Fibroblast of the aortic adventitia (primary cell): Measurements from ENCODE around the gene TMTC1. TPM values are rescaled to one million over a fixed set of nuclear protein-coding genes. Genes with fewer than 3 reads are reported as not detected.
A peak's percentile ranks its signal among the peaks of the same experiment; 100 is the strongest.

ENCODE experiments used
- DNase-seq: peaks from one replicate; pipeline ENCODE4 v3.0.0-alpha.2; 2010; ENCODE audit warnings: low read depth
- H3K4me3 ChIP-seq: 2 replicates; pipeline ENCODE4 v1.5.1; 2011; ENCODE audit warnings: low read depth, mild to moderate bottlenecking, control low read depth, low read length, moderate library complexity
- total RNA-seq: library from RNA; depleted of rRNA; stranded (reverse); fragments of >200 nt; gene quantifications from 2 replicates; pipeline ENCODE4 v1.2.3, GENCODE V29; 2012; ENCODE audit warnings: low replicate concordance
- TF ChIP-seq, protein P1 (sequence below): IDR thresholded peaks from 2 replicates; pipeline ENCODE4 v1.5.1; 2011; ENCODE audit warnings: mild to moderate bottlenecking, low read length, control low read depth, inconsistent platforms; ENCODE audit not compliant: insufficient read depth

Gene TMTC1
- total RNA-seq, 1 donor = 54.9 TPM

- TF ChIP-seq, protein P1, sequence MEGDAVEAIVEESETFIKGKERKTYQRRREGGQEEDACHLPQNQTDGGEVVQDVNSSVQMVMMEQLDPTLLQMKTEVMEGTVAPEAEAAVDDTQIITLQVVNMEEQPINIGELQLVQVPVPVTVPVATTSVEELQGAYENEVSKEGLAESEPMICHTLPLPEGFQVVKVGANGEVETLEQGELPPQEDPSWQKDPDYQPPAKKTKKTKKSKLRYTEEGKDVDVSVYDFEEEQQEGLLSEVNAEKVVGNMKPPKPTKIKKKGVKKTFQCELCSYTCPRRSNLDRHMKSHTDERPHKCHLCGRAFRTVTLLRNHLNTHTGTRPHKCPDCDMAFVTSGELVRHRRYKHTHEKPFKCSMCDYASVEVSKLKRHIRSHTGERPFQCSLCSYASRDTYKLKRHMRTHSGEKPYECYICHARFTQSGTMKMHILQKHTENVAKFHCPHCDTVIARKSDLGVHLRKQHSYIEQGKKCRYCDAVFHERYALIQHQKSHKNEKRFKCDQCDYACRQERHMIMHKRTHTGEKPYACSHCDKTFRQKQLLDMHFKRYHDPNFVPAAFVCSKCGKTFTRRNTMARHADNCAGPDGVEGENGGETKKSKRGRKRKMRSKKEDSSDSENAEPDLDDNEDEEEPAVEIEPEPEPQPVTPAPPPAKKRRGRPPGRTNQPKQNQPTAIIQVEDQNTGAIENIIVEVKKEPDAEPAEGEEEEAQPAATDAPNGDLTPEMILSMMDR = no peak
- no peak for DNase-seq
- H3K4me3 ChIP-seq = no peak overlapping the region
These were observed 112.0 kb downstream of the TMTC1 start for GRCh38 chr12:29671742-29672141.

- no peak for DNase-seq
- TF ChIP-seq, protein P1 = no peak
- no peak overlapping the region for H3K4me3 ChIP-seq
These were observed 116.7 kb downstream of the TMTC1 start for GRCh38 chr12:29667011-29667410.

- DNase-seq = no peak
- no peak overlapping the region for H3K4me3 ChIP-seq
- TF ChIP-seq, protein P1 = no peak
These were observed 118.6 kb downstream of the TMTC1 start for GRCh38 chr12:29665107-29665506.

- H3K4me3 ChIP-seq = no peak overlapping the region
- TF ChIP-seq, protein P1 = no peak
- peak; percentile 9 for DNase-seq
These were observed 120.9 kb downstream of the TMTC1 start for GRCh38 chr12:29662734-29663323.

DNA sequence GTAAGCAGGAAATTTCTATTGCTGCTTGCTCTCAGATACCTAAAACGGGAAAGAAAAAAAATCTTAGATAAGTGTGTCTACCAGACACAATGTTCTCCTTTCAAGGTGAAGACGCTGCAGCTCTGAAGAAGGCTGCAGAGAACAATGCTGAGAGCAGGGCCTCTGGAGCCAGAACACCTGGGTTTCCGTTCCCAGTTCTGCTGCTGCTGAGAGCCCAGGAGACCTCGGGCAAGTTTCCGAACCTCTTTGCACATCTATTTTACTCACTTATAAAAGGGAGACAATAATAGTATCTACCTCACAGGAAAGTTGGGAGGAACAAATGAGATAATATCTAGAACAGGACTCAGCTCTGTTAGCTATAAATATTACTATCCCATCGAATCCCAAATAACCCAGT is 122.9 kb downstream of the TMTC1 start:
- TF ChIP-seq, protein P1 = no peak
- H3K4me3 ChIP-seq = no peak overlapping the region
- no peak for DNase-seq

- no peak for DNase-seq
- TF ChIP-seq, protein P1 = no peak
- H3K4me3 ChIP-seq = no peak overlapping the region
These were observed 126.8 kb downstream of the TMTC1 start for GRCh38 chr12:29656762-29657538.
